Measurements from ENCODE around the gene SPEG. TPM values are rescaled to one million over a fixed set of nuclear protein-coding genes. Genes with fewer than 3 reads are reported as not detected.
A peak's percentile ranks its signal among the peaks of the same experiment; 100 is the strongest.

Gene SPEG
- total RNA-seq, 2 donors from 2014 or later: 23.1 to 29.8 TPM

- H3K36me3 ChIP-seq (ENCODE audit: control insufficient read depth, insufficient read depth, low read length): no peaks in the 10 kb centered on the region
- H3K9me3 ChIP-seq (ENCODE audit: control insufficient read depth, low read length): peaks cover 6% of the 10 kb centered on the region
- H3K4me1 Mint-ChIP-seq: no peaks in the 10 kb centered on the region
- TF ChIP-seq CTCF (conservative IDR thresholded peaks at IDR 0.05): no peak
- H3K27ac Mint-ChIP-seq: no peak overlapping the region
- no peaks in the 10 kb centered on the region for H3K36me3 Mint-ChIP-seq (ENCODE audit: low read depth)
- no peaks in the 10 kb centered on the region for H3K4me1 ChIP-seq (ENCODE audit: control insufficient read depth, insufficient read depth, low read length)
- 14 to 43% methylated on average over 1 to 3 of the region's 3 CpGs for WGBS, 2 experiments (ENCODE audit: insufficient coverage in 1 of 2, insufficient read length in 1 of 2)
- DNase-seq: peak; percentile 73
- no peak overlapping the region for H3K9ac ChIP-seq (ENCODE audit: extremely low read depth, low read length, poor library complexity, severe bottlenecking)
- H3K27me3 Mint-ChIP-seq (ENCODE audit: insufficient read depth): peaks cover 34% of the 10 kb centered on the region
- H3K9me3 Mint-ChIP-seq: peaks cover 11% of the 10 kb centered on the region
- H3K27me3 ChIP-seq (ENCODE audit: control insufficient read depth, insufficient read depth, low read length, poor library complexity, severe bottlenecking): no peaks in the 10 kb centered on the region
- no peak overlapping the region for H3K4me3 ChIP-seq (ENCODE audit: low read length)
- no peak overlapping the region for H3K4me3 Mint-ChIP-seq
- no peak overlapping the region for H3K27ac ChIP-seq (ENCODE audit: low read depth, low read length)
These were observed 18.4 kb upstream of the SPEG start for GRCh38 chr2:219416235-219416602.

GRCh38 chr2:219416938-219417337 is 17.7 kb upstream of the SPEG start:
- no peaks in the 10 kb centered on the region for H3K4me1 ChIP-seq (ENCODE audit: control insufficient read depth, insufficient read depth, low read length)
- no peaks in the 10 kb centered on the region for H3K36me3 Mint-ChIP-seq (ENCODE audit: low read depth)
- no peaks in the 10 kb centered on the region for H3K36me3 ChIP-seq (ENCODE audit: control insufficient read depth, insufficient read depth, low read length)
- no peak for TF ChIP-seq CTCF (conservative IDR thresholded peaks at IDR 0.05)
- no peak overlapping the region for H3K9ac ChIP-seq (ENCODE audit: extremely low read depth, low read length, poor library complexity, severe bottlenecking)
- H3K4me1 Mint-ChIP-seq: no peaks in the 10 kb centered on the region
- H3K9me3 ChIP-seq (ENCODE audit: control insufficient read depth, low read length): peaks cover 6% of the 10 kb centered on the region
- WGBS, 2 experiments (ENCODE audit: insufficient coverage in 1 of 2, insufficient read length in 1 of 2): 86 to 100% methylated on average over 1 to 4 of the region's 4 CpGs
- no peak overlapping the region for H3K4me3 Mint-ChIP-seq
- DNase-seq: peak; percentile 59
- H3K27me3 ChIP-seq (ENCODE audit: control insufficient read depth, insufficient read depth, low read length, poor library complexity, severe bottlenecking): no peaks in the 10 kb centered on the region
- no peak overlapping the region for H3K27ac Mint-ChIP-seq
- no peak overlapping the region for H3K4me3 ChIP-seq (ENCODE audit: low read length)
- no peak overlapping the region for H3K27ac ChIP-seq (ENCODE audit: low read depth, low read length)
- peaks cover 9% of the 10 kb centered on the region for H3K9me3 Mint-ChIP-seq
- H3K27me3 Mint-ChIP-seq (ENCODE audit: insufficient read depth): peaks cover 36% of the 10 kb centered on the region

GRCh38 chr2:219417374-219417773 is 17.3 kb upstream of the SPEG start:
- 83 to 87% methylated on average over 3 to 9 of the region's 9 CpGs for WGBS, 2 experiments (ENCODE audit: insufficient coverage in 1 of 2, insufficient read length in 1 of 2)

More at GRCh38 chr2:219417374-219417773, 17.3 kb upstream of the SPEG start:
- H3K9me3 ChIP-seq (ENCODE audit: control insufficient read depth, low read length): peaks cover 6% of the 10 kb centered on the region
- H3K4me1 Mint-ChIP-seq: no peaks in the 10 kb centered on the region
- TF ChIP-seq CTCF (conservative IDR thresholded peaks at IDR 0.05): no peak
- H3K27me3 Mint-ChIP-seq (ENCODE audit: insufficient read depth): peaks cover 35% of the 10 kb centered on the region
- peaks cover 7% of the 10 kb centered on the region for H3K9me3 Mint-ChIP-seq
- H3K27ac Mint-ChIP-seq: no peak overlapping the region
- H3K36me3 ChIP-seq (ENCODE audit: control insufficient read depth, insufficient read depth, low read length): no peaks in the 10 kb centered on the region
- no peak overlapping the region for H3K4me3 ChIP-seq (ENCODE audit: low read length)
- H3K36me3 Mint-ChIP-seq (ENCODE audit: low read depth): no peaks in the 10 kb centered on the region
- H3K4me3 Mint-ChIP-seq: no peak overlapping the region
- no peak overlapping the region for H3K9ac ChIP-seq (ENCODE audit: extremely low read depth, low read length, poor library complexity, severe bottlenecking)
- H3K27me3 ChIP-seq (ENCODE audit: control insufficient read depth, insufficient read depth, low read length, poor library complexity, severe bottlenecking): no peaks in the 10 kb centered on the region
- peak; percentile 43 for DNase-seq
- H3K4me1 ChIP-seq (ENCODE audit: control insufficient read depth, insufficient read depth, low read length): no peaks in the 10 kb centered on the region
- no peak overlapping the region for H3K27ac ChIP-seq (ENCODE audit: low read depth, low read length)
